ENCODE results near the gene MEGF6.

GRCh38 chr1:3467096-3468036 is 143.9 kb downstream of the MEGF6 start:
- TF ChIP-seq CTCF (IDR thresholded peaks at IDR 0.05; ENCODE audit: low read depth, low read length) (no peak), EZH2phosphoT487 (IDR thresholded peaks at IDR 0.05; ENCODE audit: low read depth) (no peak)

All from OCI-LY3 (cell line).